NCI-H526 (cell line): ENCODE data around the gene IGFALS.
A peak's percentile ranks its signal among the peaks of the same experiment; 100 is the strongest.

Source experiments
- DNase-seq, 2 experiments: peaks; one replicate each; lab custom pipeline; 2025; lab: John Stamatoyannopoulos, UW

IGFALS gene

GRCh38 chr16:1766231-1766630 lies 27.3 kb downstream of the IGFALS start:
- no peak for DNase-seq

- DNase-seq, result no peak
Measured at GRCh38 chr16:1765826-1766225, 27.7 kb downstream of the IGFALS start.

GRCh38 chr16:1764971-1765370 lies 28.5 kb downstream of the IGFALS start:
- DNase-seq, result no peak

- peak; percentile 42 to 62 for DNase-seq
Measured at GRCh38 chr16:1763521-1764511, 29.7 kb downstream of the IGFALS start.

- DNase-seq, result no peak
Measured at GRCh38 chr16:1762879-1763520, 30.5 kb downstream of the IGFALS start.

- DNase-seq, result no peak
Measured at GRCh38 chr16:1762196-1762878, 31.2 kb downstream of the IGFALS start.

GRCh38 chr16:1761751-1762150 lies 31.8 kb downstream of the IGFALS start:
- DNase-seq, result no peak

GRCh38 chr16:1760911-1761310 lies 32.6 kb downstream of the IGFALS start:
- no peak for DNase-seq

- no peak for DNase-seq
Measured at GRCh38 chr16:1759511-1759910, 34.0 kb downstream of the IGFALS start.

GRCh38 chr16:1758923-1759322 lies 34.6 kb downstream of the IGFALS start:
- DNase-seq, result no peak

- no peak for DNase-seq
Measured at GRCh38 chr16:1757714-1758461, 35.6 kb downstream of the IGFALS start.

GRCh38 chr16:1754204-1754603 lies 39.3 kb downstream of the IGFALS start:
- no peak for DNase-seq

GRCh38 chr16:1752853-1753252 lies 40.7 kb downstream of the IGFALS start:
- no peak for DNase-seq

GRCh38 chr16:1751946-1752345 lies 41.6 kb downstream of the IGFALS start:
- DNase-seq, result no peak

- DNase-seq, result no peak
Measured at GRCh38 chr16:1749152-1750117, 44.1 kb downstream of the IGFALS start.

GRCh38 chr16:1747934-1748333 lies 45.6 kb downstream of the IGFALS start:
- DNase-seq, result no peak

GRCh38 chr16:1746693-1747195 lies 46.8 kb downstream of the IGFALS start:
- DNase-seq, result no peak

GRCh38 chr16:1745900-1746692 lies 47.4 kb downstream of the IGFALS start:
- DNase-seq, result no peak

GRCh38 chr16:1745181-1745899 lies 48.2 kb downstream of the IGFALS start:
- no peak for DNase-seq
